Measurements from ENCODE around the gene TNK1. TPM values are rescaled to one million over a fixed set of nuclear protein-coding genes. Genes with fewer than 3 reads are reported as not detected.

TNK1 gene
- total and polyA plus RNA-seq, 9 of the 15 experiments (the other 6 are each of a cell fraction or from before 2014, with no cell fraction given), result 0.28 to 5.2 (median 2.1) TPM

DNA sequence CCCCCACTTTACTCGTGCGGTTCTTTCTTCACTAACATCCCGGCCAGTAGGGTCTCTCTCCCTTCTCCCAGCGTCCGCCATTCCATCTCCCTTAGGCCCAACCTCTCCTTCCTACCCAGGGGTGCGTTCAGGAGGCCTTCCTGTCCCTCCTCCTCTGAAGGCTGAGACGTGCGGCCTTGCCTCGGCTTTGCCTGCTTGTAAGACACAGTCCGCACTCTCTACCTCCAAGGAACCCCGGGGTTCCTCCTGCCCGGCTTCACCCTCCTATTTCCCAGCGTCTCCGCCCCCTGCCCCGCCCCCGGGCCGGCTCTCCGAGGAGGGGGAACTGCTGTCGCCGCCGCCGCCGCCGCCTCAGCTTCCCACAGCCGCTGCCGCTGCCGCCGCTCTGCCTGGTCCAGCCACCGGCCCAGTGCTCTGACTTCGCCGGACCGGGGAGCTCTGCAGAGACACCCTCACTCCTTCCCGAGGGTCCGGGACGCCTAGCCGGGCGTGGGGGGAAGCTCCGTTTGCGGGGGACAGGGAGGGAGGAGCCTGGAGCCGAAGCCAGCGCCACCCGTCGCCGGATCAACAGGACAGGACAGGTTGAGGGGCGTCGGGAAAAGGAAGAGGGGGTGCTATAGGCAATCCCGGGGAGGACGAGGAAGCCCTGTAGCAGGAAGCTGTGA lies 57.2 kb downstream of the TNK1 start (continued):
- TF ChIP-seq BHLHE40 (IDR thresholded peaks at IDR 0.05; ENCODE audit: low read length), result no peak
- TF ChIP-seq ZNF316 (IDR thresholded peaks at IDR 0.05), result 0 out of 2 replicates have a peak, but pooled peaks have one; percentile 0
- peak; percentile 33; the same call in 1 of the 2 replicates for TF ChIP-seq PHF8 (IDR thresholded peaks at IDR 0.05; ENCODE audit: borderline replicate concordance, low read length)
- no peak for TF ChIP-seq ZBTB17 (CRISPR knock-in tag; IDR thresholded peaks at IDR 0.05)
- peak; percentile 46 for TF ChIP-seq ZFX (CRISPR knock-in tag; IDR thresholded peaks at IDR 0.05)
- no peak for TF ChIP-seq ZFP1 (CRISPR knock-in tag; IDR thresholded peaks at IDR 0.05)
- no peak for TF ChIP-seq CC2D1A (IDR thresholded peaks at IDR 0.05)
- peak; percentile 57 for TF ChIP-seq RBFOX2 (IDR thresholded peaks at IDR 0.05; ENCODE audit: low read depth, low read length)
- 0 out of 4 replicates have a peak, but pooled peaks of 1 of the 2 experiments have one; percentile 21 for TF ChIP-seq NRF1 (conservative IDR thresholded peaks at IDR 0.05 in 1 of 2, IDR thresholded peaks at IDR 0.05 in 1 of 2)
- TF ChIP-seq SREBF1 (IDR thresholded peaks at IDR 0.05; ENCODE audit: borderline replicate concordance, low read depth, low read length), result no peak
- TF ChIP-seq SMAD1 (IDR thresholded peaks at IDR 0.05; ENCODE audit: low read depth, low read length, partially characterized antibody), result no peak
- TF ChIP-seq NELFE (IDR thresholded peaks at IDR 0.05; ENCODE audit: insufficient read depth, insufficient read length), result no peak
- TF ChIP-seq, protein P1, sequence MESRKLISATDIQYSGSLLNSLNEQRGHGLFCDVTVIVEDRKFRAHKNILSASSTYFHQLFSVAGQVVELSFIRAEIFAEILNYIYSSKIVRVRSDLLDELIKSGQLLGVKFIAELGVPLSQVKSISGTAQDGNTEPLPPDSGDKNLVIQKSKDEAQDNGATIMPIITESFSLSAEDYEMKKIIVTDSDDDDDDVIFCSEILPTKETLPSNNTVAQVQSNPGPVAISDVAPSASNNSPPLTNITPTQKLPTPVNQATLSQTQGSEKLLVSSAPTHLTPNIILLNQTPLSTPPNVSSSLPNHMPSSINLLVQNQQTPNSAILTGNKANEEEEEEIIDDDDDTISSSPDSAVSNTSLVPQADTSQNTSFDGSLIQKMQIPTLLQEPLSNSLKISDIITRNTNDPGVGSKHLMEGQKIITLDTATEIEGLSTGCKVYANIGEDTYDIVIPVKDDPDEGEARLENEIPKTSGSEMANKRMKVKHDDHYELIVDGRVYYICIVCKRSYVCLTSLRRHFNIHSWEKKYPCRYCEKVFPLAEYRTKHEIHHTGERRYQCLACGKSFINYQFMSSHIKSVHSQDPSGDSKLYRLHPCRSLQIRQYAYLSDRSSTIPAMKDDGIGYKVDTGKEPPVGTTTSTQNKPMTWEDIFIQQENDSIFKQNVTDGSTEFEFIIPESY (CRISPR knock-in tag; IDR thresholded peaks at IDR 0.05), result peak; percentile 32; the same call in 1 of the 2 replicates
- TF ChIP-seq XRCC5 (IDR thresholded peaks at IDR 0.05; ENCODE audit: low read depth, low read length), result no peak
- peak; percentile 49 for TF ChIP-seq EGR1 (conservative IDR thresholded peaks at IDR 0.05)
- TF ChIP-seq, protein P2, sequence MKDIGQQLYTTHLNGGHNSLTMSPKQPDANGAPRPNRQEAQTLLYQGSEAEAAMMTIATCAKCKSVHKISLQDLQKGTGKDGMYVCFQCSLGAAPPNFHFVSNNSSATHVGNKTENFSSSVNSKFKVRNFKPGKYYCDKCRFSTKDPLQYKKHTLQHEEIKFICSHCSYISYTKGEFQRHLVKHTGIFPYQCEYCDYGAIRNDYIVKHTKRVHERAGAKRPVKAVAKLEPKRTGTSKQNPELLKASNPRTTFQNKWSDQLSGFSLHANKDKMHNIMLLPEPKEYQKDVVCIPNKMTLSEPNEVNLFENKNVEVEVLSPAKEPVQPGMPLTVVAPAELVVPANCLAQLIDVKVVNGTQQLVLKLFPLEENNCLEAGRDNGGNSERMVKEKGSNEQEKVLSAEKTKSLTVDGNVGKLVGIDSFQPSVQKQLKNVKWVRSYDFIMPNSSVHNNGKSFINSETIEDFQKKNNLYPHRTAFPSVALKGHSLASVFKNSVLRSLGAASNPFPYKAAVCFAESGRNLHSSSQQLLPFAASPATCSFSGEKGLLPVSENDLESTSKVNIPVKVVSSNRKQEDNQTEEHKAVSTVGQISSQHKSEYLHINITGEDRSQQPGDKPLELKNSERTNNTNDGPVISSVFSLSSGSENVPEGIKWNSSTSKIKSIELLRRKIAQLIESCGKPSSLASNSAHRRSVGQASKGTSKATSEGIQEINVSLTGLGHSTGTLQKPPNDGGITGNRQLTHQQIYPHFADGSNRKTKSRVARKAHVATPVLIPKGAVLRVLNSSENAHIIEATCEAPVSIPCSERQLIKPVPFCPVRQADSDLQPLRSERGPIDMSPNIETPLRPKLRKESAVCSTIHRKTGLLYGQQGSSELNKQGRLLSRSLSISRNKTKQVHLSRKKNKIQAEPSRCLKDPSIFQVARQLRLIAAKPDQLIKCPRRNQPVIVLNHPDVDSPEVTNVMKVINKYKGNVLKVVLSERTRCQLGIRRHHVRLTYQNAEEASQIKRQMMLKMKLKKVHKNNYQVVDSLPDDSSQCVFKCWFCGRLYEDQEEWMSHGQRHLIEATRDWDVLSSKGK (CRISPR knock-in tag; IDR thresholded peaks at IDR 0.05), result no peak
- TF ChIP-seq GTF2E2 (tag; IDR thresholded peaks at IDR 0.05), result no peak
- TF ChIP-seq, protein P3, sequence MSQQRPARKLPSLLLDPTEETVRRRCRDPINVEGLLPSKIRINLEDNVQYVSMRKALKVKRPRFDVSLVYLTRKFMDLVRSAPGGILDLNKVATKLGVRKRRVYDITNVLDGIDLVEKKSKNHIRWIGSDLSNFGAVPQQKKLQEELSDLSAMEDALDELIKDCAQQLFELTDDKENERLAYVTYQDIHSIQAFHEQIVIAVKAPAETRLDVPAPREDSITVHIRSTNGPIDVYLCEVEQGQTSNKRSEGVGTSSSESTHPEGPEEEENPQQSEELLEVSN (IDR thresholded peaks at IDR 0.05; ENCODE audit: borderline replicate concordance in 1 of 2, extremely low read depth in 1 of 2, insufficient read depth in 1 of 2, insufficient read length in 1 of 2, low read depth in 1 of 2, low read length in 1 of 2, poor library complexity in 1 of 2, severe bottlenecking in 1 of 2), result peak in 1 of 2 experiments; percentile 38
- peak in 1 of 2 experiments; percentile 55; a peak in 2 of 4 replicates for TF ChIP-seq MAZ (CRISPR knock-in tag; conservative IDR thresholded peaks at IDR 0.05 in 1 of 2, IDR thresholded peaks at IDR 0.05 in 1 of 2)
